ENCODE data around the gene B4GALT5. TPM values are rescaled to one million over a fixed set of nuclear protein-coding genes. Genes with fewer than 3 reads are reported as not detected.

B4GALT5 gene
- total RNA-seq, 1 experiment from 2014 or later: 62.4 TPM

GRCh38 chr20:49644980-49645565, 68.6 kb downstream of the B4GALT5 start:
- TF ChIP-seq ZNF121 (CRISPR knock-in tag; IDR thresholded peaks at IDR 0.05): peak; percentile 88
- no peak for TF ChIP-seq TP53 (CRISPR knock-in tag; IDR thresholded peaks at IDR 0.05)
- no peak for TF ChIP-seq FOXK1 (CRISPR knock-in tag; IDR thresholded peaks at IDR 0.05)
- TF ChIP-seq IRF1 (CRISPR knock-in tag; IDR thresholded peaks at IDR 0.05): no peak
- TF ChIP-seq ATF1 (CRISPR knock-in tag; IDR thresholded peaks at IDR 0.05): no peak
- no peak for TF ChIP-seq HMGA2 (CRISPR knock-in tag; IDR thresholded peaks at IDR 0.05)
- peaks cover 70% of the 10 kb centered on the region for H3K36me3 Mint-ChIP-seq

GRCh38 chr20:49642816-49643215, 70.9 kb downstream of the B4GALT5 start:
- no peak overlapping the region for H3K4me3 Mint-ChIP-seq
- no peaks in the 10 kb centered on the region for H3K9me3 Mint-ChIP-seq
- CTCF ChIA-PET: interaction anchor here (0.5 to 2.2 kb wide), 2 partner anchors 78 to 203 kb away, joined by 3 to 4 read pairs; no protein-coding TSS in a partner anchor
- H3K4me1 Mint-ChIP-seq: peaks cover 9% of the 10 kb centered on the region
- no peak for DNase-seq (ENCODE audit: low spot score)
- H3K27me3 Mint-ChIP-seq (ENCODE audit: low read depth): no peaks in the 10 kb centered on the region
- H3K27ac Mint-ChIP-seq: peak overlapping the region; percentile 47
- TF ChIP-seq ATF1 (CRISPR knock-in tag; IDR thresholded peaks at IDR 0.05) (no peak), TEAD1 (CRISPR knock-in tag; IDR thresholded peaks at IDR 0.05) (no peak), ZNF416 (CRISPR knock-in tag; IDR thresholded peaks at IDR 0.05) (no peak), ATF3 (CRISPR knock-in tag; conservative IDR thresholded peaks at IDR 0.05) (no peak), ZNF121 (CRISPR knock-in tag; IDR thresholded peaks at IDR 0.05) (no peak), ZNF263 (CRISPR knock-in tag; IDR thresholded peaks at IDR 0.05; ENCODE audit: low read depth) (no peak), NFATC4 (CRISPR knock-in tag; IDR thresholded peaks at IDR 0.05) (no peak), ZNF219 (CRISPR knock-in tag; IDR thresholded peaks at IDR 0.05; ENCODE audit: borderline replicate concordance) (no peak), ATF2 (CRISPR knock-in tag; IDR thresholded peaks at IDR 0.05; ENCODE audit: borderline replicate concordance, low read depth) (no peak), SMAD3 (CRISPR knock-in tag; IDR thresholded peaks at IDR 0.05; ENCODE audit: borderline replicate concordance) (no peak), SMAD4 (CRISPR knock-in tag; IDR thresholded peaks at IDR 0.05) (no peak), ZNF396 (CRISPR knock-in tag; IDR thresholded peaks at IDR 0.05; ENCODE audit: borderline replicate concordance) (no peak), NFYB (CRISPR knock-in tag; conservative IDR thresholded peaks at IDR 0.05; ENCODE audit: low read depth) (no peak), FOXK1 (CRISPR knock-in tag; IDR thresholded peaks at IDR 0.05) (no peak), NFE2L1 (CRISPR knock-in tag; IDR thresholded peaks at IDR 0.05) (no peak)
- POLR2A ChIA-PET: no interaction called here
- no peak for ATAC-seq
- H3K36me3 Mint-ChIP-seq: peaks cover 67% of the 10 kb centered on the region

More at GRCh38 chr20:49644980-49645565, 68.6 kb downstream of the B4GALT5 start:
- peaks cover 9% of the 10 kb centered on the region for H3K4me1 Mint-ChIP-seq
- CTCF ChIA-PET: interaction anchor here (0.6 to 1.2 kb wide), 2 partner anchors 30 to 245 kb away, joined by 3 read pairs; no protein-coding TSS in a partner anchor
- no peak for DNase-seq (ENCODE audit: low spot score)
- POLR2A ChIA-PET: no interaction called here
- no peaks in the 10 kb centered on the region for H3K9me3 Mint-ChIP-seq
- no peak overlapping the region for H3K4me3 Mint-ChIP-seq
- H3K27me3 Mint-ChIP-seq (ENCODE audit: low read depth): no peaks in the 10 kb centered on the region
- H3K27ac Mint-ChIP-seq: no peak overlapping the region
- no peak for ATAC-seq

GRCh38 chr20:49641683-49642656, 71.7 kb downstream of the B4GALT5 start:
- CTCF ChIA-PET: interaction anchor here (0.5 to 2.2 kb wide), 4 partner anchors 31 to 337 kb away, joined by 3 to 4 read pairs (median 3); no protein-coding TSS in a partner anchor
- TF ChIP-seq GABPB1 (CRISPR knock-in tag; IDR thresholded peaks at IDR 0.05): no peak
- TF ChIP-seq ZBTB43 (CRISPR knock-in tag; IDR thresholded peaks at IDR 0.05): no peak
- no peak for TF ChIP-seq ZMAT4 (CRISPR knock-in tag; IDR thresholded peaks at IDR 0.05)
- TF ChIP-seq MYBL2 (CRISPR knock-in tag; IDR thresholded peaks at IDR 0.05): no peak
- TF ChIP-seq FOXP1 (CRISPR knock-in tag; IDR thresholded peaks at IDR 0.05; ENCODE audit: borderline replicate concordance): no peak
- TF ChIP-seq MLX (CRISPR knock-in tag; IDR thresholded peaks at IDR 0.05): no peak
- TF ChIP-seq SMAD4 (CRISPR knock-in tag; IDR thresholded peaks at IDR 0.05): no peak
- no peak for TF ChIP-seq ZNF416 (CRISPR knock-in tag; IDR thresholded peaks at IDR 0.05)
- TF ChIP-seq ZNF263 (CRISPR knock-in tag; IDR thresholded peaks at IDR 0.05; ENCODE audit: low read depth): no peak

More at GRCh38 chr20:49641683-49642656, 71.7 kb downstream of the B4GALT5 start:
- POLR2A ChIA-PET: no interaction called here
- no peaks in the 10 kb centered on the region for H3K9me3 Mint-ChIP-seq
- H3K27me3 Mint-ChIP-seq (ENCODE audit: low read depth): no peaks in the 10 kb centered on the region
- peaks cover 71% of the 10 kb centered on the region for H3K36me3 Mint-ChIP-seq
- H3K4me1 Mint-ChIP-seq: peaks cover 9% of the 10 kb centered on the region
- peak overlapping the region; percentile 68; the same call in 1 of the 2 replicates for H3K27ac Mint-ChIP-seq
- H3K4me3 Mint-ChIP-seq: no peak overlapping the region
- ATAC-seq (no peak), DNase-seq (ENCODE audit: low spot score) (no peak)
